SK-N-MC (cell line): Measurements from ENCODE around the gene SBF2.

Experiments
- EZH2 ChIP-seq: fragments of 200-600 bp; sonication (generic); IDR thresholded peaks from one replicate; pipeline ENCODE4 v1.6.1; 2017; ENCODE audit warnings: antibody characterized with exemption
- POLR2AphosphoS5 ChIP-seq: IDR thresholded peaks from 2 replicates; pipeline ENCODE4 v1.6.1; 2012; ENCODE audit warnings: mild to moderate bottlenecking, low read depth, low read length, borderline replicate concordance

DNA sequence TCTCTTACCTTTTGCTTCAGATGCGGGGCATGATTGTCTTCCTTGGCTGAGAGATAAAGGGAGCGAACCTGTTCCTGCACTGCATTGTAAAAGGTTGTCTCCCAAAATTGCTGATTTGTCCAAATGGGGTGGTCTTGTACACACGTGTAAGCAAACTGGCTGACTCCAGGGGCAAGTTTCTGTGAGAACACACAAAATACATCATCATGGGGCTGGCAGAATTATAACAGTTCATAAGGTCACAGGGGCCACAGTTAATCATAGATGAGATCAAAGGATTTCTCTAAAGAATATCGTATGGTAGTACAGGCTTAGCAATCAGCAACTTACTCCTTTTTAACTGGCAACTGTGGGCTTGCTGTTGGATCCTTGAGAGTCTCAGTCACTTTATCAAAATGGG lies 435.8 kb downstream of the SBF2 start:
- TF ChIP-seq POLR2AphosphoS5, result no peak
- no peak for TF ChIP-seq EZH2
